Aorta (tissue), 5 donors: ENCODE measurements around the gene NAALADL2. TPM values are rescaled to one million over a fixed set of nuclear protein-coding genes. Genes with fewer than 3 reads are reported as not detected.
"Not testable (repeated sequence)": the region's sequence is repeated elsewhere in the genome, so short reads cannot be mapped to it uniquely, and the experiment has no call there.

Experiments
- ATAC-seq: fragments of 200-7000 bp; cut with Tn5 transposase; one replicate; pipeline ENCODE4 v1.9.1; 2022; ENCODE audit warnings: moderate library complexity; ENCODE audit not compliant: low FRiP score
- DNase-seq, 2 donors: peaks; one replicate each; pipeline ENCODE4 v3.0.0-alpha.2; 2020
- H3K27ac ChIP-seq, 2 donors: one replicate each; pipeline ENCODE4 v1.5.1; 2013; ENCODE audit warnings: low read length in 2 of 2, mild to moderate bottlenecking in 2 of 2, moderate library complexity in 2 of 2, control low read depth in 1 of 2, inconsistent platforms in 1 of 2, low read depth in 1 of 2
- H3K27me3 ChIP-seq, 2 donors: one replicate each; pipeline ENCODE4 v1.6.1; 2013; ENCODE audit warnings: control low read depth in 1 of 2, low read length in 1 of 2, mild to moderate bottlenecking in 1 of 2, moderate library complexity in 1 of 2; ENCODE audit not compliant: insufficient read depth in 2 of 2, control insufficient read depth in 1 of 2
- H3K36me3 ChIP-seq, 2 donors: one replicate each; pipeline ENCODE4 v1.6.1; 2013; ENCODE audit warnings: control low read depth in 1 of 2, low read length in 1 of 2, mild to moderate bottlenecking in 1 of 2; ENCODE audit not compliant: insufficient read depth in 2 of 2, control insufficient read depth in 1 of 2
- H3K4me1 ChIP-seq, 2 donors: one replicate each; pipeline ENCODE4 v1.6.1; 2013; ENCODE audit warnings: low read length in 2 of 2, control low read depth in 1 of 2, mild to moderate bottlenecking in 1 of 2, moderate library complexity in 1 of 2; ENCODE audit not compliant: insufficient read depth in 2 of 2, control insufficient read depth in 1 of 2
- H3K4me3 ChIP-seq, 2 donors: one replicate each; pipeline ENCODE4 v1.5.1; 2013; ENCODE audit warnings: low read length in 2 of 2, control low read depth in 1 of 2, mild to moderate bottlenecking in 1 of 2
- H3K9me3 ChIP-seq: one replicate; pipeline ENCODE4 v1.6.1; 2013; ENCODE audit warnings: mild to moderate bottlenecking, low read length; ENCODE audit not compliant: control insufficient read depth
- WGBS, 2 donors: extraction: QIAGEN DNeasy Blood & Tissue Kit; methylation state at CpG; one replicate each; pipeline ENCODE4 v1.1.7; 2013; 5-methylcytosine and 5-hydroxymethylcytosine counted together
- intact Hi-C, 2 donors: fragments of 100-400 bp; cut with DNase I; formaldehyde crosslinking; loops; one replicate each; pipeline versions ENCODE4 v1.14.2 to v1.15.0; 2022
- polyA plus RNA-seq, 2 donors: library from polyadenylated mRNA; stranded (reverse); fragments of 200-250 nt; gene quantifications; one replicate each; pipeline ENCODE4 v1.2.3, GENCODE V29; 2013
- total RNA-seq, 2 donors: library from RNA; stranded (reverse); fragmentation: NEBNext Ultra II Directional; extraction: Animal tissue kit (Norgen Biotek cat#: 25700); gene quantifications; one replicate each; pipeline ENCODE4 v1.2.1, GENCODE V29; 2021
- donor health status: healthy with polysubstance abuse.
- donor health status: Bipolar disorder and iron deficiency.
- donor health status: DM: no; HTN: no; CAD: no.
- donor health status: DM: no; HTN: no; CAD: no.
- donor health status: DM: yes; HTN: yes; CAD: no.

Gene NAALADL2
- total and polyA plus RNA-seq, 4 donors = 4.3 to 29.8 (median 11.9) TPM

GRCh38 chr3:175528693-175529092 is 669.6 kb downstream of the NAALADL2 start:
- H3K4me3 ChIP-seq, DNase-seq, H3K9me3 ChIP-seq, intact Hi-C loops, H3K4me1 ChIP-seq, H3K27ac ChIP-seq, ATAC-seq, H3K27me3 ChIP-seq, H3K36me3 ChIP-seq: not testable (repeated sequence)
- WGBS, 2 donors = 91 to 93% methylated on average over 2 of the region's 2 CpGs

- Histone ChIP-seq H3K9me3 (no peaks in the 10 kb centered on the region), H3K36me3 (no peaks in the 10 kb centered on the region), H3K4me3 (no peak overlapping the region), H3K4me1 (peaks cover 0 to 3% of the 10 kb centered on the region in 2 donors), H3K27ac (no peak overlapping the region), H3K27me3 (no peaks in the 10 kb centered on the region)
- no peak for ATAC-seq
- intact Hi-C loops = no loop called here
- WGBS, 2 donors = 89 to 92% methylated on average over 2 of the region's 2 CpGs
- no peak for DNase-seq
Observed at GRCh38 chr3:175535351-175535750, 676.2 kb downstream of the NAALADL2 start.

- DNase-seq (no peak), ATAC-seq (no peak)
- no peak overlapping the region for H3K27ac ChIP-seq
- intact Hi-C loops = no loop called here
- no peaks in the 10 kb centered on the region for H3K4me1 ChIP-seq
- no peaks in the 10 kb centered on the region for H3K9me3 ChIP-seq
- no peaks in the 10 kb centered on the region for H3K27me3 ChIP-seq
- no peak overlapping the region for H3K4me3 ChIP-seq
- 94 to 95% methylated on average over 4 of the region's 4 CpGs for WGBS, 2 donors
- no peaks in the 10 kb centered on the region for H3K36me3 ChIP-seq
Observed at GRCh38 chr3:175546115-175546514, 687.0 kb downstream of the NAALADL2 start.

- Histone ChIP-seq H3K9me3 (no peaks in the 10 kb centered on the region), H3K27ac (no peak overlapping the region), H3K36me3 (no peaks in the 10 kb centered on the region), H3K4me3 (no peak overlapping the region), H3K4me1 (no peaks in the 10 kb centered on the region), H3K27me3 (no peaks in the 10 kb centered on the region)
- no peak for ATAC-seq
- intact Hi-C loops = no loop called here
- DNase-seq = no peak
- 89 to 95% methylated on average over 1 of the region's 1 CpG for WGBS, 2 donors
Observed at GRCh38 chr3:175552929-175553328, 693.8 kb downstream of the NAALADL2 start.

GRCh38 chr3:175554801-175555200 is 695.7 kb downstream of the NAALADL2 start:
- Histone ChIP-seq H3K36me3 (no peaks in the 10 kb centered on the region), H3K27me3 (no peaks in the 10 kb centered on the region), H3K27ac (no peak overlapping the region), H3K9me3 (no peaks in the 10 kb centered on the region), H3K4me1 (no peaks in the 10 kb centered on the region), H3K4me3 (no peak overlapping the region)
- ATAC-seq = no peak
- no peak for DNase-seq
- intact Hi-C loops = no loop called here

GRCh38 chr3:175558261-175558660 is 699.1 kb downstream of the NAALADL2 start:
- Histone ChIP-seq H3K4me3 (no peak overlapping the region), H3K4me1 (no peaks in the 10 kb centered on the region), H3K27me3 (no peaks in the 10 kb centered on the region), H3K36me3 (no peaks in the 10 kb centered on the region), H3K9me3 (no peaks in the 10 kb centered on the region), H3K27ac (no peak overlapping the region)
- WGBS, 2 donors = 88 to 92% methylated on average over 1 of the region's 1 CpG
- DNase-seq = no peak
- intact Hi-C loops = no loop called here
- no peak for ATAC-seq

- H3K4me3 ChIP-seq = no peak overlapping the region
- intact Hi-C loops = no loop called here
- no peaks in the 10 kb centered on the region for H3K9me3 ChIP-seq
- H3K27ac ChIP-seq = no peak overlapping the region
- DNase-seq = no peak
- ATAC-seq = no peak
- H3K27me3 ChIP-seq = no peaks in the 10 kb centered on the region
- no peaks in the 10 kb centered on the region for H3K4me1 ChIP-seq
- no peaks in the 10 kb centered on the region for H3K36me3 ChIP-seq
Observed at GRCh38 chr3:175564363-175564762, 705.2 kb downstream of the NAALADL2 start.

- Histone ChIP-seq H3K27ac (no peak overlapping the region), H3K36me3 (no peaks in the 10 kb centered on the region), H3K9me3 (no peaks in the 10 kb centered on the region), H3K27me3 (no peaks in the 10 kb centered on the region), H3K4me1 (no peaks in the 10 kb centered on the region), H3K4me3 (no peak overlapping the region)
- DNase-seq = no peak
- no peak for ATAC-seq
- intact Hi-C loops = no loop called here
Observed at GRCh38 chr3:175571096-175571495, 712.0 kb downstream of the NAALADL2 start.

GRCh38 chr3:175573226-175573625 is 714.1 kb downstream of the NAALADL2 start:
- H3K36me3 ChIP-seq = no peaks in the 10 kb centered on the region
- H3K27me3 ChIP-seq = no peaks in the 10 kb centered on the region
- no peak for ATAC-seq
- intact Hi-C loops = no loop called here
- no peaks in the 10 kb centered on the region for H3K4me1 ChIP-seq
- no peak for DNase-seq
- no peak overlapping the region for H3K4me3 ChIP-seq
- no peak overlapping the region for H3K27ac ChIP-seq
- no peaks in the 10 kb centered on the region for H3K9me3 ChIP-seq
- 92 to 94% methylated on average over 2 of the region's 2 CpGs for WGBS, 2 donors
